Stomach smooth muscle (tissue), 2 donors: ENCODE data around the gene FHIT.

Experiments used
- H3K27ac ChIP-seq: one replicate; pipeline ENCODE4 v1.7.0; 2013; ENCODE audit warnings: mild to moderate bottlenecking, low read length, inconsistent platforms
- H3K27me3 ChIP-seq, 2 donors: one replicate each; pipeline ENCODE4 v1.7.0; 2013; ENCODE audit warnings: low read length in 2 of 2; ENCODE audit not compliant: insufficient read depth in 2 of 2, control insufficient read depth in 1 of 2
- H3K36me3 ChIP-seq, 2 donors: one replicate each; pipeline ENCODE4 v1.7.0; 2013; ENCODE audit warnings: low read length in 2 of 2; ENCODE audit not compliant: control insufficient read depth in 2 of 2, insufficient read depth in 2 of 2
- H3K4me1 ChIP-seq: one replicate; pipeline ENCODE4 v1.7.0; 2013; ENCODE audit warnings: low read length; ENCODE audit not compliant: control insufficient read depth, insufficient read depth
- H3K4me3 ChIP-seq, 2 donors: one replicate each; pipeline ENCODE4 v1.7.0; 2013; ENCODE audit warnings: low read length in 2 of 2
- H3K9ac ChIP-seq, 2 donors: one replicate each; pipeline ENCODE4 v1.7.0; 2013; ENCODE audit warnings: low read length in 2 of 2, mild to moderate bottlenecking in 1 of 2
- H3K9me3 ChIP-seq, 2 donors: one replicate each; pipeline ENCODE4 v1.7.0; 2013; ENCODE audit warnings: low read length in 2 of 2; ENCODE audit not compliant: control insufficient read depth in 2 of 2
- donor health status: healthy.
- donor health status: Pancreatic carcinoma.

The FHIT gene

DNA sequence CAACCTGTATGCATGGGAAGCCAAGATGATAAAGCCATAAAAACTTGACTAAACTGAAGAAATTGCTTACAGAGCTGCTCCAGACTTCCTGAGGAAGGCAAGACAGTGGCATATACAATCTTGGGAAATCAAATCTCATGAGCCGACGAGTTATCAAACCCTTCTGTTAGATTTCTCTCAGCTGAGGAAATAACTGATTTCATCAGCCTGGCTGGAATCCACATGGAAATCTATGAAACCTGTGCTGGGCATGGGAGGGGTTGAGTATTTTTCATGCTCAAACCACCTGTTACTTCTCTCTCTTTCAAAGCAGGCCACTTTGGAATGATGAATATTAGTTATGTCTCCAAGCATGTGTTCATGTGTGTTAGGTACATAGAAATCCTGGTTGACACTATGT lies 727.7 kb downstream of the FHIT start:
- no peaks in the 10 kb centered on the region for H3K9me3 ChIP-seq
- H3K27me3 ChIP-seq = no peaks in the 10 kb centered on the region
- no peak overlapping the region for H3K4me3 ChIP-seq
- H3K4me1 ChIP-seq = no peaks in the 10 kb centered on the region
- no peak overlapping the region for H3K27ac ChIP-seq
- H3K9ac ChIP-seq = no peak overlapping the region
- no peaks in the 10 kb centered on the region for H3K36me3 ChIP-seq

DNA sequence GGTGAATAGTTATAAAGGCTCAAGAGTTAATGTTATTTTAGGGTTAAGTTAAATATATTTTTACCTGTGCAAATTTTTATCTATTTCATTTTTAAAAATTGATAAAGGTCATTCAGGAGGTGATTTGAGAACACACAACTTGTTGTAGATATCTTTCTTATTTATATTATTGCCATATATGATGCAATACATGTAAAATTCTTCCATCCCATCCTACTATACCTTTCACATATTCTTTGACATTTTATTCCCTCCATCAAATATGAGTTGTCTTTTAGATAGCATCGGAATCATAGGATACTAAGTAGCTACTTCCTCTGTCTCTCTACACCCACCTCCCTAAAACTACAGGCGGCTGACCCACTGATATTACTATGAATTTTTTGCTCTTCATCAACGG lies 734.1 kb downstream of the FHIT start:
- Histone ChIP-seq H3K4me1 (no peaks in the 10 kb centered on the region), H3K27me3 (no peaks in the 10 kb centered on the region), H3K27ac (no peak overlapping the region), H3K9me3 (no peaks in the 10 kb centered on the region), H3K9ac (no peak overlapping the region), H3K4me3 (no peak overlapping the region), H3K36me3 (no peaks in the 10 kb centered on the region)

DNA sequence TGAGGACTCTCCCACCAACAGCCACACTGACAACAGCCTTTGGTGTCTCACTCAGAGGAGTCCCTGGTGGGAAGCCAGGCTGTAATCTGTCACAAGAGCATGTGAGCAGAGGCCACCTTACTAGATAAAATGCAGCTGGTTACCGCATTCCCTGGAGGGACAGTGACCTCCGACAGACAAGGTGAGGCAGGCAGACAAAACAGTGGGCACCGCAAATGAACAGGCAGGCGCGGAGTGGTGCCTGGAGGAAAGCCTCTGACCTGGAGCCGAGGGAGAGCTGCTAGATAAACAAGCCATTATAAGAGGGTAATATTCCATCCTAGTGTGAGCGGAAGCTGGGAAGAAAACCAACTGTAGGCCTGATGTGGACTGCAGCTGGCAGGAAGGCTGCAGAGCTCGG lies 736.4 kb downstream of the FHIT start:
- no peak overlapping the region for H3K4me3 ChIP-seq
- no peaks in the 10 kb centered on the region for H3K27me3 ChIP-seq
- H3K9me3 ChIP-seq = no peaks in the 10 kb centered on the region
- no peak overlapping the region for H3K27ac ChIP-seq
- no peaks in the 10 kb centered on the region for H3K36me3 ChIP-seq
- H3K9ac ChIP-seq = no peak overlapping the region
- no peaks in the 10 kb centered on the region for H3K4me1 ChIP-seq

DNA sequence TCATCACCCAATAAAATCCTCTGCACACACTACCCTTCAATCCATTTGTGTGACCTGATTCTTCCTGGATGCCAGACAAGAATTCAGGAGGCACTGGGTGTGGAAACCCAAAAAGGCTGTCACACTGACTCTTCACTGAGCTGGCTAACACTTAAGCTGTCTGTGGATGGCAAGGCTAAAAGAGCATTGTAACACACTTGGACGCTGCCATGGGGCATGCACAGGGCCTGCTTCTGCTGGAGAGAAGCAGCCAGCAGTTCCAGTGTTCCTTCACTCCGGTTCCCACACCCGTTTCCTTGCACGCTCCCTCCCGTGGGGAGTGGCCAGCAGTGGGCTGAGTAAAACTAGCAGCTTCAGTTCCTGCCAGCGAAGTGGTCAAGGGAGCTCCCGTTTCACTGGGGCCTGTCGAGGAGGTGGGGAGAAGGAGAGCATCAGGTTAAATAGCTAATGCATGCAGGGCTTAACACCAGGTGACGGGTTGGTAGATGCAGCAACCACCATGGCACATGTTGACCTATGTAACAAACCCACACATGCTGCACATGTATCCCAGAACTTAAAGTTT lies 737.1 kb downstream of the FHIT start:
- Histone ChIP-seq H3K4me3 (no peak overlapping the region), H3K27me3 (no peaks in the 10 kb centered on the region), H3K4me1 (no peaks in the 10 kb centered on the region), H3K36me3 (no peaks in the 10 kb centered on the region), H3K9ac (no peak overlapping the region), H3K9me3 (no peaks in the 10 kb centered on the region), H3K27ac (no peak overlapping the region)

DNA sequence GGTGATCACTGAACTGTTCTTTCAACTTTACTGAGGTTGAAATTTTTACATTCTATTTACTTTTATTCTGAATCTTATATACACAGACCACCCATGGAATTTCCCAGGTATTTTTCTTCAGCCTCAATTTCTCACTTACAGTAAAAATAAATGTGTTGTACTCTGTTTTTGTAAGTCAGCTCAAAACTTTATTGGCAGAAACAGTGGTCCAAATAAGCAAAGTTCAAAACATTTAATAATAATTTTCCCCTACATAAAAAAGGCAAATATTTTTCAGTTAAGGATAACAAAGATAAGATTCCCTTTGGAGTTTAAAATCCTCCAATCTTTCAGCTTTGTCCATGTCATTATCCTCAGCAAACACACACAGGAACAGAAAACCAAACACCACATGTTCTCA lies 738.0 kb downstream of the FHIT start:
- H3K9ac ChIP-seq = no peak overlapping the region
- no peaks in the 10 kb centered on the region for H3K27me3 ChIP-seq
- H3K9me3 ChIP-seq = no peaks in the 10 kb centered on the region
- H3K36me3 ChIP-seq = no peaks in the 10 kb centered on the region
- no peak overlapping the region for H3K4me3 ChIP-seq
- H3K4me1 ChIP-seq = no peaks in the 10 kb centered on the region
- H3K27ac ChIP-seq = no peak overlapping the region

DNA sequence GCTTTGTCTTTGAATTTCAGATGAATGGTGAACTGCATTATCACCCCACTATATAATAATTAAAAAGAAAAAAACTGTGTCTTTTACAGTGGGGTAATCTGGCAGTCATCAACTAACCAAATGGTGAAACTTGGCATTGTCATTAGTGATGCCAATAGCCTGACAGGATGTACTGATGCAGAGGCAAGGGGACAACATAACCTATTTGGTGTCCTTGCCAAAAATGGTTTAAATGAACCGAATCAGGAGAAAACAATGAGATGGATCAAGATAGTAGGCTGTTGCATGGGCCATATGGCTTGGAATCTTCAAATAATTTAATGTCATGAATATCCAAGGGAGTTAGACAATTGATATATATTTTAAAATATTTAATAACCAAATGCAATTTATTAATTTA lies 738.7 kb downstream of the FHIT start:
- Histone ChIP-seq H3K36me3 (no peaks in the 10 kb centered on the region), H3K4me1 (no peaks in the 10 kb centered on the region), H3K9ac (no peak overlapping the region), H3K4me3 (no peak overlapping the region), H3K27ac (no peak overlapping the region), H3K9me3 (no peaks in the 10 kb centered on the region), H3K27me3 (no peaks in the 10 kb centered on the region)

DNA sequence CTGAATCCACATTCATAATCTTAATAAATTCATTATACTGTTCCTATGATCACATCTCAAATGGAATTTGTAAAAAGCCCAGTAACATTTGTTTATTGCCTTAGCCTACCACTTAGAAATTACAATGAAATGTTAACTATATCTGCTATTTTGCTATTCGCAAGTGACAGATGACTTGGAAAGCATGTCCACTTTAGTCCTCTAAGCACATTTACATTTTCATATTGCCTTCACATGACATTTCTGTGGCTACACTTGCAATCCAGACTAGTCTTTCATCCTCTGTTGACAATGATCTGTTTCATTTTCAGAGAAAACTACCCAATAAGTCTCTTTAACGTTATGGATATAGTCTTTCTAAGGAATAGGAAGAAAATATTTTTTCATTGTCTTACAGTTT lies 741.8 kb downstream of the FHIT start:
- Histone ChIP-seq H3K9me3 (no peaks in the 10 kb centered on the region), H3K27me3 (no peaks in the 10 kb centered on the region), H3K4me3 (no peak overlapping the region), H3K9ac (no peak overlapping the region), H3K36me3 (no peaks in the 10 kb centered on the region), H3K27ac (no peak overlapping the region), H3K4me1 (no peaks in the 10 kb centered on the region)

DNA sequence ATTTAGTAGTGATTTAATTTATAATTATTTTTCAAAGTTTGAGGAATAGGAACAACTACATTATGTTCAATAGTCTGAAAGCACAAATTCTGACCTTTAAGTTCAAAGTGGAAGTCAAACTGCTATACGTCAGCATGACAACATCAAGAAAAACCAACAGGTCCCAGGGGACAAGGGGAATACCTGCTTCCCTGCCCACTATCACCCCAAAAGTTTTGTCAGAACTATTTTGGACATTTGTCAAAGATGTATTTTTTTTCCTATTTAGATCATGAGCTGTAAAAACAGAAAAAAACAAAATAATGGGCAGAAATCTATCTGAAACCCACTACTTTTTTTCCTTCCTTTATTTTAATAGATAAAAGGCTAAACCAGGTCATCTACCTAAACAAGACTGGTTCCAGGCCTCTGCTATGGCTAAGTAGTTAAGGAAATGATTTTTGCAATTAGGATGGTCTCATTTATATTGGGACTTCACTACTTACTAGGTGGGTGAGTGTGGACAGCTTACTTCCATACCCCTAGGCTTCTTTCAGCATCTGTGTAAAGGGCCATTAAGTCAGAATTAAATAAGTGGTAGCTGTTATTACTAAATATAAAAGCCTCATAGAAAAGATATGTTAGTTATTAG lies 746.3 kb downstream of the FHIT start:
- Histone ChIP-seq H3K36me3 (no peaks in the 10 kb centered on the region), H3K27me3 (no peaks in the 10 kb centered on the region), H3K9me3 (no peaks in the 10 kb centered on the region), H3K4me1 (no peaks in the 10 kb centered on the region), H3K9ac (no peak overlapping the region), H3K4me3 (no peak overlapping the region), H3K27ac (no peak overlapping the region)

DNA sequence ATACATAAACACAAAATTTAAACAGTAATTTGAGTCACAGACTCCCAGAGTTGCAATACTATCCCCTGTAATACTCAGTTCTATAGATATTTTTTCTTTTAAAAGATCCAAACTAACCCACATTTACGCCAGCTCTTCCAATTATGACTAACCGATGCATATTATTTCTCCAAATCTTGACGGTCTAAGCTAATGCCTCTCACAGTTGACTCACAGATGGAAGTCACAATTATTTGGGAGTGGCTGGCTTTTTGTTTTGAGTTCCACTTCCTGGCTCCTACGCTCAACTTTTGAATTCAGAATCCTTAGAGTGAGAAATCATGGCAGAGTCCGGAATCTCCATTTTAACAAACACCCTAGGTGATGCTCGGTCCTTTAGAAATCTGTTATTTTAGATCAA lies 749.9 kb downstream of the FHIT start:
- H3K36me3 ChIP-seq = no peaks in the 10 kb centered on the region
- no peak overlapping the region for H3K9ac ChIP-seq
- no peaks in the 10 kb centered on the region for H3K9me3 ChIP-seq
- no peaks in the 10 kb centered on the region for H3K4me1 ChIP-seq
- no peak overlapping the region for H3K4me3 ChIP-seq
- H3K27ac ChIP-seq = no peak overlapping the region
- no peaks in the 10 kb centered on the region for H3K27me3 ChIP-seq

DNA sequence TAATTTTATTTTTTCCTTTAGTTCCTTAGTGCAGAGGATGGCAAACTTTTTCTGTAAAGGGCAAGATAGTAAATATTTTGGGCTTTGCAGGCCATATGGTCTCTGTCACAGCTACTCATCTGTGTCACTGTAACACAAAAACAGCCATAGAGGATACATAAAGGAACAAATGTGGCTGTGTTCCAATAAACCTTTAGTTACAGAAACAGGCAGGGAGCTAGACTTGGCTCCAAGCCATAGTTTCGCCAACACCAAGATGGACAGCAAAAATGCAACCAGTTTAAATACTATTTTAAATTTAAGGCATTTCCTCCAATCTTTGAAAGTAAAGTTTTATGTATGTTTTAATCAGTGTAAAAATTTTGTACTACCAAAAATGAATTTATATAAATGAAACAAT lies 753.4 kb downstream of the FHIT start:
- Histone ChIP-seq H3K9ac (no peak overlapping the region), H3K27ac (no peak overlapping the region), H3K9me3 (no peaks in the 10 kb centered on the region), H3K4me3 (no peak overlapping the region), H3K36me3 (no peaks in the 10 kb centered on the region), H3K4me1 (no peaks in the 10 kb centered on the region), H3K27me3 (no peaks in the 10 kb centered on the region)

DNA sequence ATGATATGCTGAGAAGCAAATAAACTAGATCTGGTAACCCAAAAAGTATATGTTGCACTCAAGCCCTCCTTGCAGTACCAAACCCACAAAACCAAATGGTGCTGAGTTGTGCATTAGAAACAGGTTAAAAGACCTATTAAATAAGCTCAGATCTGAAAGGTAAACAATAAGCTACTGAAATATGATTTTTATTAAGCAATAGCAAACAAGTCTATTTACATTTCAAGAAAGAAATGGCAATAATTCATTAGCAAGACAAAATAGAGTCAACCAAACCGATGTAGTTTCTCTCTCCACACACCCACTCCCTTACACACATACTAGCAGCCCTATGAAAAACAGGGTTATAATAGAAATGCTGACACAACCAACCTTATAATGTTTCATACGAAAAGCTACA lies 760.3 kb downstream of the FHIT start:
- Histone ChIP-seq H3K4me1 (no peaks in the 10 kb centered on the region), H3K36me3 (no peaks in the 10 kb centered on the region), H3K9me3 (no peaks in the 10 kb centered on the region), H3K27ac (no peak overlapping the region), H3K4me3 (no peak overlapping the region), H3K9ac (no peak overlapping the region), H3K27me3 (no peaks in the 10 kb centered on the region)
